Activated CD8-positive, alpha-beta T cell treated with anti-CD3 and anti-CD28 coated beads, Interleukin-2, amount 10 ng/mL, durations not matched to agents 7 days and 5 days (primary cell): ENCODE results near the gene UNC13B. TPM values are rescaled to one million over a fixed set of nuclear protein-coding genes. Genes with fewer than 3 reads are reported as not detected.

Source experiments
- ATAC-seq: fragments of 150-1000 bp; cut with Tn5 transposase; one replicate; pipeline ENCODE4 v1.10.0; 2021; ENCODE audit warnings: moderate library complexity
- CTCF ChIA-PET: fragments of 350-600 bp; sonication (Branson Sonifier 250); formaldehyde crosslinking; loops from one replicate; lab custom pipeline; 2021; ENCODE audit warnings: antibody characterized with exemption; lab: Charles Lee
- POLR2A ChIA-PET: fragments of 350-600 bp; sonication (Branson Sonifier 250); formaldehyde crosslinking; loops from one replicate; lab custom pipeline; 2021; ENCODE audit warnings: antibody characterized with exemption; lab: Charles Lee
- DNase-seq: peaks from one replicate; pipeline ENCODE4 v3.0.0-alpha.2; 2020
- H3K27ac Mint-ChIP-seq: one replicate; pipeline ENCODE4 v1.8.0; 2021; ENCODE audit warnings: mild to moderate bottlenecking, mixed read lengths
- H3K27me3 Mint-ChIP-seq: one replicate; pipeline ENCODE4 v1.8.0; 2021; ENCODE audit warnings: low read depth, mixed read lengths
- H3K36me3 Mint-ChIP-seq: one replicate; pipeline ENCODE4 v1.8.0; 2021; ENCODE audit warnings: low read depth, mixed read lengths
- H3K4me1 Mint-ChIP-seq: one replicate; pipeline ENCODE4 v1.8.0; 2021; ENCODE audit warnings: low read depth, mixed read lengths
- H3K4me3 Mint-ChIP-seq: one replicate; pipeline ENCODE4 v1.8.0; 2021; ENCODE audit warnings: mild to moderate bottlenecking, mixed read lengths
- H3K9me3 Mint-ChIP-seq: one replicate; pipeline ENCODE4 v1.8.0; 2022; ENCODE audit warnings: mixed read lengths; ENCODE audit not compliant: insufficient read depth
- total RNA-seq, 2 experiments: library from RNA; stranded (reverse); gene quantifications; one replicate each; pipeline ENCODE4 v1.2.3, GENCODE V29; 2021

Gene UNC13B
- total RNA-seq, 2 experiments from 2014 or later: 0.29 to 0.57 TPM

DNA sequence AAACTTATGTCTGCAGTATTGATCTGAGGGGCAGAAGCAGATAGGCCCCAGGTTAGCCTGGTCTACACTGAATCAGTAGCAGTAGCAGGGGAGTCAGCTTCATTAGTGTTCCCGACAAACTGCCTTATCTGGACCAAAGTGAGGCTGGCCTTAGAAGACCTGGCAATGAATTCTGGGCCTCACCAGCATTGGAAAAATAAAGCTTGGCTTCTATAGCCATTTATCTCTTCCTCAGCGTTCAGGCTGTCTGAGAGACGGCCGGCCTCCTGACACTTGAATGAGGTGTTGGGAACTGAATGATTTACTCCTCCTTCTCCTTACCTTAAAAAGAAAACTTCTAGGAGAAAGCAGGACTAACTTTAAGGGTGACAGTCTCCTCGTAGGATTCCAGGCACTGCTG lies 186.3 kb downstream of the UNC13B start:
- Mint-ChIP-seq H3K36me3 (no peaks in the 10 kb centered on the region), H3K4me3 (no peak overlapping the region), H3K27me3 (no peaks in the 10 kb centered on the region), H3K4me1 (no peaks in the 10 kb centered on the region), H3K27ac (no peak overlapping the region), H3K9me3 (no peaks in the 10 kb centered on the region)
- ATAC-seq: no peak
- ChIA-PET POLR2A (no interaction called here), CTCF (no interaction called here)
- DNase-seq: no peak

DNA sequence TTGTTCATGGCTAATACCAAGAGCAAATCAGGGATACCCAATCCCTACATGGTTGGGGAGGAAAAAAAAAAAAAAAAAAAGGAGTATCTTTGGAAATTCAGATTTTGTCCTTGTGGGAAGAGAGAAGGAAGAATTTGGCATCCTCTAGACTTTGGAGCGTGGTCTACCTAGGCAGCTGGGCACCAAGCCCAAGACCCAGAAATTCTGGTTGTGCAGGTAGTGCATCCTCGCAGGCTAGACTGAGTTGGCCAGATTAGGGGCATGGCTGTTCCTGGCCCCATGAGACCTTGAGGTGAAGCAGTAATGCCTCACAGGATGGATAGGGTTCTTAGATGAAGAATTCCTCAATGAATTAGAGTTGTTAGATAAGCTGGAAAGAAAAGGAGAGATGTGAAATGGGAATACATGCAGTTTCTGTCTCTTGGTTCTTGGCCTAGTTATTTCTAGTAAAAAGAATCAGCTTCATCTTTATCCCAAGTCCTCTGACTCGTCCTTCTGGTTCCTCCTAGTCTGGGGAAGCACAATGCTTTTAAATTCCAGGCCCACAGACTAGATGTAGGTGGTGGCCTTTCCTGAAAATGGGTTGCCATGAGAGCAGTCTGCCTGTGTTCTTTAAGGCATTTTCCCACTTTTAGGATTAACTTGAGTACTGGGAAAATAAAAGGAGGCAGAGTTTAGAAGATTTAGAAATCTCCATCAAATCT lies 187.6 kb downstream of the UNC13B start:
- DNase-seq: no peak
- ChIA-PET CTCF (no interaction called here), POLR2A (interaction anchor here (0.6 kb wide), 1 partner anchor 1417 kb away, joined by 3 read pairs; no protein-coding TSS in a partner anchor)
- Mint-ChIP-seq H3K9me3 (no peaks in the 10 kb centered on the region), H3K27me3 (no peaks in the 10 kb centered on the region), H3K4me1 (no peaks in the 10 kb centered on the region), H3K4me3 (no peak overlapping the region), H3K27ac (no peak overlapping the region), H3K36me3 (no peaks in the 10 kb centered on the region)
- no peak for ATAC-seq

DNA sequence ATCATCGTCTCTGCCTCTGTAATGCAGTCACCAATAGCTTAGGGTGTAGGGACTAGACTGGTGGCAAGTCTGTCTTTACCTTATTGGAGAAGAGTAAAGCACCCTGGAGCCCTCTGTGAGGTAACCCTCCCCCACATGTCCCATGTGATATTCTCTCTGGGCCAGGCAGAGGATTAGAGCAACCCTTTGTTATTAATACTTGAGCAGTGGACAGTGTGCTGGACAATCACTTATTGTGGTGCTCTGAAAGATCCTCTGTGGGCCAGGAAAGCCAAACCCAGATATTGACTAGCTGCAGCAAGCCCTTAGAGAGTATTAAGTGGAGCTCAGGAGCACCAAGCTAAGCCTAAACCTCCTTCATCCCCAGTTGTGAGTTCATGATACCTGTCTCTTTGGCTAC lies 188.4 kb downstream of the UNC13B start:
- no peaks in the 10 kb centered on the region for H3K36me3 Mint-ChIP-seq
- no peaks in the 10 kb centered on the region for H3K4me1 Mint-ChIP-seq

DNA sequence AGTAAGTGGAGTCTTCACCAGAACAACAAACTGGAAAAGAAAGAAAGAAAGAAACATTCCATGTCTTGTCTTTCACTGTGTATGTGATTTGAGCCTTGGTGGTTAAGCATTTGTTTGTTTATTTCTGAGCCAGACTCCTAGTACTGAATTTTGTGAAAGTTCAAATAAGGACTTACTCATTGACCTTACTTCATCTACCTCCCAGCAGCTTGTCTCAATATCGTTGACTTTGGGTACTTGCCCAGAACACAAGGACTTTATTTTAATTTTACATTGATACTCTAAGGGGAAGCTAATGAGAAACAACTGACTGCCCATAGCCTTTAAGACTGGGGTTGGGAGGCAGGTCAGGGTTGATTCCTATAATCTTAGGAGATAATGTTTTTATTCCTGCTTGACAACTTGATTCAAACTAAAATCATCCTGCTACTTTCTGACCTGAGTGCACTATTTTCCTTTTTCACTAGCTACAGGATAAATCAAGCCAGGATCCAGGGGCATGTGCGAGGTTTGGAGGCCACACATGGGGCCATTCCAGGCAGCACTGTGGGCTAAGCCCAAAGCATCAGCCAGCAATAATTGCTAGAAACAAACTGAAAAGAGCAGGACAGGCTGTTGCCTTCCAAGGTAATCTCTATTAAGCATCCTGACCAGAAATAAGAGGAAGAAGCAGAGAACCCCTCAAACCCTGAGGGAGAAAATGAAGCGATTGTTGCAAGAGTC lies 189.2 kb downstream of the UNC13B start:
- ATAC-seq (no peak), DNase-seq (no peak)
- Mint-ChIP-seq H3K9me3 (no peaks in the 10 kb centered on the region), H3K27ac (no peak overlapping the region), H3K4me3 (no peak overlapping the region), H3K4me1 (no peaks in the 10 kb centered on the region), H3K36me3 (no peaks in the 10 kb centered on the region), H3K27me3 (no peaks in the 10 kb centered on the region)
- CTCF ChIA-PET: no interaction called here
- POLR2A ChIA-PET: no interaction called here

More for the DNA sequence above, 188.4 kb downstream of the UNC13B start:
- H3K27me3 Mint-ChIP-seq: no peaks in the 10 kb centered on the region
- H3K9me3 Mint-ChIP-seq: no peaks in the 10 kb centered on the region
- POLR2A ChIA-PET: no interaction called here
- DNase-seq (no peak), ATAC-seq (no peak)
- no peak overlapping the region for H3K4me3 Mint-ChIP-seq
- H3K27ac Mint-ChIP-seq: no peak overlapping the region
- CTCF ChIA-PET: no interaction called here

DNA sequence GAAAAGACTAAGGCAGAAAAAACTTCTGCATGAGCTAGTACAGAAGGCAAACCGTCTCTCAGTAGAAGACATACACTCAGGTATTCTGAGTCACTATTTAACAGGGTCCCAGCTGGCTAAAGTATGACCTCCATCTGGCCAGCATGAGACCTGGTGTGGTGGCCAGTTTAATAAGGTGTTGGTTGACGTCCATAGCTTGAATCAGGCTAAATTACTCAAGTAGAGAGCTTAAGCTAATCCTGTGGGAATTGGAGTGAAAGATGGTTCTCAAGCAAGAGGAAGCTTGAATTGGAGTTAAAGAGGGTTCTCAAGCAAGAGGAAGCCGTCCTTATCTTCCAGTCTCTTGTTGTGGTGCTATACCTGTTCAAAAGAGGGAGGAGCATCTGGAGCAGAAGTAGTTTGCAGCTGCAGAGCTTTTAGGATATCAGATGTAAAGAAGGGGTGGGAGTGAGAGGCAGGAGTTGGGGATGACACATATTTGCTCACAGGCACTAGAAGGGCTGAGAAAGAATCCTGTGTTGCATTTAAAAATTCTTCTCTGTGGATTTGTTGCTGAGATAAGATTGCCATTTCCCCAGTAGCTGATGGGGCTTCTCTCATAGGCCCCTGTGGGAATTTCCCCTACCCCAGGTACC lies 192.0 kb downstream of the UNC13B start:
- ChIA-PET POLR2A (no interaction called here), CTCF (interaction anchor here (2.1 kb wide), 1 partner anchor 12 kb away, joined by 6 read pairs; no protein-coding TSS in a partner anchor)
- H3K27me3 Mint-ChIP-seq: peaks cover 4% of the 10 kb centered on the region
- no peaks in the 10 kb centered on the region for H3K4me1 Mint-ChIP-seq
- no peaks in the 10 kb centered on the region for H3K9me3 Mint-ChIP-seq
- no peak overlapping the region for H3K4me3 Mint-ChIP-seq
- no peak for DNase-seq
- no peak overlapping the region for H3K27ac Mint-ChIP-seq
- no peaks in the 10 kb centered on the region for H3K36me3 Mint-ChIP-seq
- no peak for ATAC-seq

DNA sequence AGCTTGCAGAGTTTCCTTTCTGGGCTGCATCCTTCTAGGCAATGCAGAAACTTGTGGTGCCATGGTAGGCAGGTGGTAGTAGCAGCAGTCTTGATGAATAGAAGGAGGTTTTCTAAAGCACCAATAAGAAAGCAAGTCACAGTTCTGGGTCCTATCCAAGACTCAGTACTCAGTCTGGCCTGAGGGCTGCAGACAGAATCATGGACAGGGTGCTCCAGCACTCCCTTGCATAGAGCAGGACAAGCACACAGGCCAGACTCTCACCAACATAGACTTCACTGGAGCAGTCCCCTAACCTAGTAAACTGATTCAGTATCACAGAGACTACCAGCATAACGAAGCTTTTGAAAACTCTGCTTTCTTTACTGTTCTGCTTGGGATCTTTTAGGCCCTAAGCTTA lies 194.1 kb downstream of the UNC13B start:
- ChIA-PET POLR2A (no interaction called here), CTCF (no interaction called here)
- H3K27me3 Mint-ChIP-seq: peaks cover 7% of the 10 kb centered on the region
- ATAC-seq: no peak
- no peak overlapping the region for H3K27ac Mint-ChIP-seq
- no peak for DNase-seq
- no peak overlapping the region for H3K4me3 Mint-ChIP-seq
- no peaks in the 10 kb centered on the region for H3K4me1 Mint-ChIP-seq
- H3K36me3 Mint-ChIP-seq: no peaks in the 10 kb centered on the region
- H3K9me3 Mint-ChIP-seq: no peaks in the 10 kb centered on the region

DNA sequence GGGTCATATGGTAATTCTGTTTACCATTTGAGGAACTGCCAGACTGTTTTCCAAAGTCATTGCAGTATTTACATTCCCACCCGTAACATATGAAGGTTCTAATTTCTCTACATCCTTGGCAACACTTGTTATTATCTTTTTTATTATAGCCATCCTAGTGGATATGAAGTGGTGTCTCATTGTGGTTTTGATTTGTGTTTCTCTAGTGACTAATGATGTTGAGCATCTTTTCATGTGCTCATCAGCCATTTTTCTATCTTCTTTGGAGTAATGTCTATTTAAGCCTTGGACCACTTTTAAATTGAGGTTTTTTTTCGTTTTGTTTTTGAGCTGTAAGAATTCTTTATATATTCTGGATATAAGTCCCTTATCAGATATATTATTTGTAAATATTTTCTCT lies 195.3 kb downstream of the UNC13B start:
- ChIA-PET POLR2A (no interaction called here), CTCF (no interaction called here)
- no peaks in the 10 kb centered on the region for H3K36me3 Mint-ChIP-seq
- no peak overlapping the region for H3K4me3 Mint-ChIP-seq
- no peak overlapping the region for H3K27ac Mint-ChIP-seq
- DNase-seq (no peak), ATAC-seq (no peak)
- no peaks in the 10 kb centered on the region for H3K9me3 Mint-ChIP-seq
- H3K4me1 Mint-ChIP-seq: no peaks in the 10 kb centered on the region
- H3K27me3 Mint-ChIP-seq: peaks cover 7% of the 10 kb centered on the region

DNA sequence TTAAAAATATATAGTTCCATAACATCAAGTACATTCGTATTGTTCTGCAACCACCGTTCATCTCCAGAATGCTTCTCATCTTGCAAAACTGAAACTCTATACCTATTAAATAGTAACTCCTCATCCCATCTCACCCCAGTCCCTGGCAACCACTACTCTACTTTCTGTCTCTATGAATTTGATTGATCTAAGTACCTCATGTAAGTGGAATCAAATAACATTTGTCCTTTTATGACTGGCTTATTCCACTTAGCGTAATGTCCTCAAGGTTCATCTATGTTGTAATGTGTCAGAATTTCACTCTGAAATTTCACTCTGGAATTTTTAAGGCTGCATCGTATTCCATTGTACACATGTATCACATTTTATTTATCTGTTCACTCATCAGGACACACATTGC lies 196.0 kb downstream of the UNC13B start:
- Mint-ChIP-seq H3K27ac (no peak overlapping the region), H3K9me3 (no peaks in the 10 kb centered on the region), H3K4me3 (no peak overlapping the region), H3K36me3 (no peaks in the 10 kb centered on the region), H3K27me3 (peaks cover 7% of the 10 kb centered on the region), H3K4me1 (no peaks in the 10 kb centered on the region)
- POLR2A ChIA-PET: no interaction called here
- ATAC-seq: no peak
- CTCF ChIA-PET: no interaction called here
- DNase-seq: no peak

DNA sequence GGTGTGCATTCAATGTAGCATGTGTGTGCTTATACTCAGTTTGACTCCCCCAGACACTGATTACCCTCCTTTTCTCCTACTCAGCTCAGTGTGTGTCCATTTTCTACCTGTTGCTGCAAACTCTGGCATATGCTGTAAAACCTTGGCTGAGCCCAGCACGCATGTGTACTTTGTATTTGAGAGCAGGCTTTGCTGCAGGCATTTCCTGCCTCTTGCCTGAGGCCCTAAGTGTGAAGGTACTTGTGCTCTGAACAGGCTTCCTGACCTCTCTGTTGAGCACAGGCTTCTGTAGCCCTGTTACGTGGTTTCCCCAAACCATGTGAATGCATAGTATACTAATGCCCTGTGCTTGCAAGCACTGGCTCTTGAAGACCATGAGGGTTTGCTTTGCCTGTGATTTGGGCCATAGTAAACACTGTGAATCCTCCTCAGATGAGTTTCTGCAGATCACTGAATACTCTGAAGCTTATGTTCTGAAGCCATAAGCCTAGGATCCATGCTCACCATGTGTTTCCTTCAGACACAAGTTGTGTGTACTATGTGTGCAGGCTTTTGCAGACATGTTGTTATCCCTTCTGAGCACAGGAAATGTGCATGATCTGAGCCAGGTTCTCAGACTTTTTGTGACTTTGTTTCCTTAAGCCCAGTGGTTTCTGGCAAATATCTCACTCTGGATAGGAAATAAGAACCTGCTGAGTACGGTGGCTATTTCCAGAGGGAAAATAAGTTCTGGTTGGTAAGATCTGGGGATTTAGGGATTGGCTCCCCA lies 203.2 kb downstream of the UNC13B start:
- Mint-ChIP-seq H3K27me3 (no peaks in the 10 kb centered on the region), H3K4me3 (no peak overlapping the region), H3K9me3 (no peaks in the 10 kb centered on the region), H3K27ac (no peak overlapping the region), H3K4me1 (no peaks in the 10 kb centered on the region), H3K36me3 (no peaks in the 10 kb centered on the region)
- DNase-seq (no peak), ATAC-seq (no peak)
- ChIA-PET CTCF (no interaction called here), POLR2A (no interaction called here)

DNA sequence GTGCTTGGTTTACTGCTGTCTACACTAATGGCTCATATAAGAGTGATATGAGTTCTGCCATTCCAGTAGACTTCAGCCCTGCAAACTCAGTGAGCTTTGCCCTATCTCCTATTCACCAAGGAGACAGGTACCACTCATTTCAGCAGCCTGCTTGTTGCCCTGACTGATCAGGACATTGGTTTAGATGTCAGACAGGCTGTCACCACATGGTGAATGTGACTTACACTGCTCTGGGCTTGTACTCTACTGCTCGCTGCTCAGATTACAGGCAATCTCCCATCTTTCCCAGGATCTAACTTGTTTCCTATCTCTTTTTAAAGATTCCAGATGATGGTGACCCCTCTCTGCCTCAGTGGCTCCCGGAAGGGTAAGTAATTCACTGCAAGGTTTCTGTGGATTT lies 204.8 kb downstream of the UNC13B start:
- Mint-ChIP-seq H3K36me3 (no peaks in the 10 kb centered on the region), H3K9me3 (no peaks in the 10 kb centered on the region), H3K4me3 (no peak overlapping the region), H3K27me3 (no peaks in the 10 kb centered on the region), H3K27ac (no peak overlapping the region), H3K4me1 (no peaks in the 10 kb centered on the region)
- no peak for DNase-seq
- ChIA-PET POLR2A (no interaction called here), CTCF (no interaction called here)
- ATAC-seq: no peak

DNA sequence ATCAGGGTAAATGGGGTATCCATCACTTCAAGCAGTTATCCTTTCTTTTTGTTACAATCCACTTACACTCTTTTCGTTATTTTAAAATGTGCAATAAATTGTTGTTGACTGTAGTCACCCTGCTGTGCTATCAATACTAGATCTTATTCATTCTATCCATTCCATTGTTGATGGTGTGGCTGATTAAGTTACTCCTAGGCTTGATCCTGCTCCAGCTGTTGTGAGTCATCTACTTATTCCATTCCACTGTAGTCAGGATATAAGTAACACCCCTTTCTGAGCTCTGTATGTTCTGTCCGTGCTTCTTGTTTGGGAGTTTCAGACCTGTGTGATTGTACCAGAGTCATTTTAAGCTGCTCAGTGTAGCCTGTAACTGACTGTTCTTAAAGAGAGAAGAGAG lies 205.6 kb downstream of the UNC13B start:
- ATAC-seq (no peak), DNase-seq (no peak)
- H3K27me3 Mint-ChIP-seq: no peaks in the 10 kb centered on the region
- POLR2A ChIA-PET: no interaction called here
- H3K4me1 Mint-ChIP-seq: no peaks in the 10 kb centered on the region
- H3K27ac Mint-ChIP-seq: no peak overlapping the region
- H3K9me3 Mint-ChIP-seq: no peaks in the 10 kb centered on the region
- H3K4me3 Mint-ChIP-seq: no peak overlapping the region
- CTCF ChIA-PET: no interaction called here
- no peaks in the 10 kb centered on the region for H3K36me3 Mint-ChIP-seq

DNA sequence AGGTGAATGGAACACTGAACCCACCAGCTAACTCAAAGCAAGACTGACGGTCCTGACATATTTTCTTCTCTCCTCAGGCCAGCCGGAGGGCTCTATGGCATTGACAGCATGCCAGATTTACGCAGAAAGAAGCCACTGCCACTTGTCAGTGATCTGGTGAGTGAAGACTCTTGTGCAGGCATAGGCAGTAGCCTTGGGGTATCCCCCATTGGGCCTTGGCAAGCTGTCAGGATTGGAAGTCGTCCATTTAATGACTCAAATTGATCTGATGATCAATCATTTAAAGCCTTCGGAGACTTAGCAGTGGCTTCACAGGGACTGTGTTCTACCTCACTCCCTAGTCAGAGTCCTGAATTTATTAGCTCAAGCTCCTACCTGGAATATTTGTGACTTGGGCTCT lies 208.4 kb downstream of the UNC13B start:
- ATAC-seq: no peak
- ChIA-PET POLR2A (no interaction called here), CTCF (no interaction called here)
- H3K4me3 Mint-ChIP-seq: no peak overlapping the region
- no peaks in the 10 kb centered on the region for H3K9me3 Mint-ChIP-seq
- H3K27ac Mint-ChIP-seq: no peak overlapping the region
- DNase-seq: no peak
- no peaks in the 10 kb centered on the region for H3K27me3 Mint-ChIP-seq
- H3K36me3 Mint-ChIP-seq: no peaks in the 10 kb centered on the region
- H3K4me1 Mint-ChIP-seq: no peaks in the 10 kb centered on the region
